Ovary (tissue), 3 donors: Measurements from ENCODE around the gene SPECC1.

Source experiments
- POLR2A ChIP-seq: fragments of 450-650 bp; IDR thresholded peaks from one replicate; pipeline ENCODE4 v1.6.1; 2017; ENCODE audit warnings: antibody characterized with exemption, mild to moderate bottlenecking, moderate library complexity
- TF ChIP-seq, protein P1 (sequence below), 3 donors: fragments of 450-650 bp in 2 of 3; fragments of 200-600 bp in 1 of 3; IDR thresholded peaks; one replicate each; pipeline versions ENCODE4 v1.5.1 to v1.8.0; 2016 to 2022; ENCODE audit warnings: antibody characterized with exemption in 3 of 3, mild to moderate bottlenecking in 1 of 3
- donor health status: DM: no; HTN: no; CAD: no.

DNA sequence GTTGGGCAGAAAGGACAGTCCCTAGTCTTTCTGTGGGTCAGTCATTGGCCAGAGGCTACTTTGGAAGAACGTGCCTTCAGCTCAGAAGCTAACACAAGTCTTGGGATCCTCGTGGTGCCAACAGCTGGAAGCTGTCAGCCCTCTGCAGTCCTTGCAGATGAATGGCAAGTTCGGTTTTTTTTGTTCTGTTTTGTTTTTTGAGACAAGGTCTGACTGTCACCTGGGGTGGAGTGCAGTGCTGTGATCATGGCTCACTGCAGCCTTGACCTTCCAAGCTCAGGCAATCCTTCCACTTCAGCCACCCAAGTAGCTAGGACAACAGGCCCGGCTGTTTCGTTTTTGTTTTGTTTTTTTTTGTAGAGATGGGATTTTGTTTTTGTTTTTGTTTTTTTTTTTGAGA is 149.4 kb downstream of the SPECC1 start:
- TF ChIP-seq, protein P1, sequence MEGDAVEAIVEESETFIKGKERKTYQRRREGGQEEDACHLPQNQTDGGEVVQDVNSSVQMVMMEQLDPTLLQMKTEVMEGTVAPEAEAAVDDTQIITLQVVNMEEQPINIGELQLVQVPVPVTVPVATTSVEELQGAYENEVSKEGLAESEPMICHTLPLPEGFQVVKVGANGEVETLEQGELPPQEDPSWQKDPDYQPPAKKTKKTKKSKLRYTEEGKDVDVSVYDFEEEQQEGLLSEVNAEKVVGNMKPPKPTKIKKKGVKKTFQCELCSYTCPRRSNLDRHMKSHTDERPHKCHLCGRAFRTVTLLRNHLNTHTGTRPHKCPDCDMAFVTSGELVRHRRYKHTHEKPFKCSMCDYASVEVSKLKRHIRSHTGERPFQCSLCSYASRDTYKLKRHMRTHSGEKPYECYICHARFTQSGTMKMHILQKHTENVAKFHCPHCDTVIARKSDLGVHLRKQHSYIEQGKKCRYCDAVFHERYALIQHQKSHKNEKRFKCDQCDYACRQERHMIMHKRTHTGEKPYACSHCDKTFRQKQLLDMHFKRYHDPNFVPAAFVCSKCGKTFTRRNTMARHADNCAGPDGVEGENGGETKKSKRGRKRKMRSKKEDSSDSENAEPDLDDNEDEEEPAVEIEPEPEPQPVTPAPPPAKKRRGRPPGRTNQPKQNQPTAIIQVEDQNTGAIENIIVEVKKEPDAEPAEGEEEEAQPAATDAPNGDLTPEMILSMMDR (IDR thresholded peaks at IDR 0.05) = no peak
- no peak for TF ChIP-seq POLR2A
